Measurements from ENCODE around the gene FCRL3. TPM values are rescaled to one million over a fixed set of nuclear protein-coding genes. Genes with fewer than 3 reads are reported as not detected.

The FCRL3 gene
- total RNA-seq, 1 experiment from 2014 or later = not detected

- Histone ChIP-seq H3K4me2 (no peak overlapping the region), H3K9me3 (ENCODE audit: insufficient read depth, low read depth) (no peaks in the 10 kb centered on the region), H3F3A (ENCODE audit: insufficient read depth, low read depth) (no peaks in the 10 kb centered on the region), H3K4me3 (no peak overlapping the region), H3K36me3 (ENCODE audit: low read depth) (no peaks in the 10 kb centered on the region), H4K20me1 (ENCODE audit: insufficient read depth) (no peaks in the 10 kb centered on the region), H3K4me1 (replicated peaks; ENCODE audit: insufficient read depth) (no peaks in the 10 kb centered on the region), H2AFZ (no peak overlapping the region), H3K27ac (no peak overlapping the region), H3K9me2 (ENCODE audit: insufficient read depth) (no peaks in the 10 kb centered on the region), H3K27me3 (ENCODE audit: insufficient read depth, low read depth) (no peaks in the 10 kb centered on the region), H3K79me2 (ENCODE audit: low read depth) (no peaks in the 10 kb centered on the region)
- ChIA-PET POLR2A (ENCODE audit: unreplicated experiment) (no interaction called here), CTCF (no interaction called here)
- TF ChIP-seq EZH2 (IDR thresholded peaks at IDR 0.05; ENCODE audit: low read depth) (no peak), CTCF (conservative IDR thresholded peaks at IDR 0.05) (no peak)
- no TSS peak for BruUV-seq (replicated peaks)
- intact Hi-C loops (cut with micrococcal nuclease; ENCODE audit: unreplicated experiment) = no loop called here
- no peak for DNase-seq
Observed at GRCh38 chr1:157673008-157673407, 27.6 kb downstream of the FCRL3 start.

GRCh38 chr1:157671895-157672294 lies 28.7 kb downstream of the FCRL3 start:
- Histone ChIP-seq H3K36me3 (ENCODE audit: low read depth) (no peaks in the 10 kb centered on the region), H3K4me3 (no peak overlapping the region), H3K9me3 (ENCODE audit: insufficient read depth, low read depth) (no peaks in the 10 kb centered on the region), H4K20me1 (ENCODE audit: insufficient read depth) (no peaks in the 10 kb centered on the region), H3K27me3 (ENCODE audit: insufficient read depth, low read depth) (no peaks in the 10 kb centered on the region), H2AFZ (no peak overlapping the region), H3K9me2 (ENCODE audit: insufficient read depth) (no peaks in the 10 kb centered on the region), H3F3A (ENCODE audit: insufficient read depth, low read depth) (no peaks in the 10 kb centered on the region), H3K79me2 (ENCODE audit: low read depth) (no peaks in the 10 kb centered on the region), H3K27ac (no peak overlapping the region), H3K4me1 (replicated peaks; ENCODE audit: insufficient read depth) (no peaks in the 10 kb centered on the region), H3K4me2 (no peak overlapping the region)
- TF ChIP-seq CTCF (conservative IDR thresholded peaks at IDR 0.05) = no peak
- TF ChIP-seq EZH2 (IDR thresholded peaks at IDR 0.05; ENCODE audit: low read depth) = no peak
- ChIA-PET POLR2A (ENCODE audit: unreplicated experiment) (no interaction called here), CTCF (no interaction called here)
- no TSS peak for BruUV-seq (replicated peaks)
- DNase-seq = no peak
- intact Hi-C loops (cut with micrococcal nuclease; ENCODE audit: unreplicated experiment) = no loop called here

- H3K9me2 ChIP-seq (ENCODE audit: insufficient read depth) = no peaks in the 10 kb centered on the region
- no peak overlapping the region for H3K27ac ChIP-seq
- ChIA-PET CTCF (no interaction called here), POLR2A (ENCODE audit: unreplicated experiment) (no interaction called here)
- TF ChIP-seq EZH2 (IDR thresholded peaks at IDR 0.05; ENCODE audit: low read depth) (no peak), CTCF (conservative IDR thresholded peaks at IDR 0.05) (no peak)
- H2AFZ ChIP-seq = no peak overlapping the region
- H3K4me3 ChIP-seq = no peak overlapping the region
- no peaks in the 10 kb centered on the region for H3K36me3 ChIP-seq (ENCODE audit: low read depth)
- no peak for DNase-seq
- no peaks in the 10 kb centered on the region; the same call in 1 of the 2 replicates for H3K27me3 ChIP-seq (ENCODE audit: insufficient read depth, low read depth)
- H4K20me1 ChIP-seq (ENCODE audit: insufficient read depth) = no peaks in the 10 kb centered on the region
- H3K9me3 ChIP-seq (ENCODE audit: insufficient read depth, low read depth) = no peaks in the 10 kb centered on the region
- H3K79me2 ChIP-seq (ENCODE audit: low read depth) = no peaks in the 10 kb centered on the region
- BruUV-seq (replicated peaks) = no TSS peak
- intact Hi-C loops (cut with micrococcal nuclease; ENCODE audit: unreplicated experiment) = no loop called here
- H3K4me2 ChIP-seq = no peak overlapping the region
- no peaks in the 10 kb centered on the region for H3F3A ChIP-seq (ENCODE audit: insufficient read depth, low read depth)
- H3K4me1 ChIP-seq (replicated peaks; ENCODE audit: insufficient read depth) = no peaks in the 10 kb centered on the region
Observed at GRCh38 chr1:157659576-157660247, 40.9 kb downstream of the FCRL3 start.

All from PC-9 (cell line).